Measurements from ENCODE around the gene CENPN. TPM values are rescaled to one million over a fixed set of nuclear protein-coding genes. Genes with fewer than 3 reads are reported as not detected.

The CENPN gene
- total and polyA plus RNA-seq, 2 of the 8 experiments (the other 6 are each of a cell fraction or from before 2014, with no cell fraction given): 32.8 to 67.0 TPM

GRCh38 chr16:81003064-81003463, 4.0 kb upstream of the CENPN start:
- Histone ChIP-seq H3K4me1 (replicated peaks in 1 of 4; ENCODE audit: control insufficient read depth in 3 of 4, insufficient read depth in 4 of 4, low read length in 3 of 4) (peaks cover 0 to 5% (median 2%) of the 10 kb centered on the region in 4 experiments; a peak in 1 of 7 replicates), H3K27me3 (replicated peaks in 1 of 4; ENCODE audit: control insufficient read depth in 3 of 4, extremely low read depth in 1 of 4, insufficient read depth in 3 of 4, low read length in 3 of 4) (no peaks in the 10 kb centered on the region), H3K79me1 (ENCODE audit: low read depth, low read length) (peaks cover 4% of the 10 kb centered on the region; the same call in 1 of the 2 replicates), H4K8ac (ENCODE audit: extremely low read depth, insufficient read depth, low read length) (no peak overlapping the region), H3K79me2 (ENCODE audit: control insufficient read depth in 1 of 2, insufficient read depth in 2 of 2, low read length in 2 of 2) (peaks cover 6 to 81% of the 10 kb centered on the region in 2 experiments), H3K9ac (replicated peaks in 1 of 4; ENCODE audit: extremely low read depth in 1 of 4, low read depth in 3 of 4, low read length in 3 of 4) (no peak overlapping the region), H4K5ac (ENCODE audit: insufficient read length, low read depth, low read length) (no peak overlapping the region), H2BK5ac (ENCODE audit: low read depth, low read length) (no peak overlapping the region), H3K4ac (replicated peaks; ENCODE audit: insufficient read length, low read depth, low read length) (no peak overlapping the region), H2BK15ac (ENCODE audit: low read length) (no peak overlapping the region), H2AFZ (ENCODE audit: low read length) (no peak overlapping the region), H3K4me2 (ENCODE audit: insufficient read depth in 1 of 2, low read depth in 2 of 2, low read length in 2 of 2) (no peak overlapping the region), H3K56ac (replicated peaks; ENCODE audit: insufficient read length, low read depth, low read length) (no peak overlapping the region), H3K14ac (ENCODE audit: insufficient read length) (no peak overlapping the region), H3K18ac (ENCODE audit: extremely low read depth, low read length) (no peak overlapping the region), H4K20me1 (replicated peaks in 1 of 2; ENCODE audit: control insufficient read depth in 1 of 2, insufficient read depth in 2 of 2, low read length in 2 of 2) (peaks cover 0 to 9% of the 10 kb centered on the region in 2 experiments), H3K23me2 (ENCODE audit: low read depth, low read length) (peaks cover 6% of the 10 kb centered on the region; the same call in 1 of the 2 replicates), H2AK5ac (ENCODE audit: low read depth, low read length) (no peak overlapping the region), H2BK20ac (ENCODE audit: low read length) (no peak overlapping the region), H3K9me3 (ENCODE audit: insufficient read depth in 2 of 2, low read depth in 1 of 2, low read length in 1 of 2) (no peaks in the 10 kb centered on the region), H3K36me3 (ENCODE audit: control insufficient read depth in 2 of 4, insufficient read depth in 4 of 4, low read length in 3 of 4) (no peaks in the 10 kb centered on the region), H3K27ac (ENCODE audit: low read depth, low read length) (no peak overlapping the region), H3K23ac (ENCODE audit: insufficient read length) (no peak overlapping the region), H4K91ac (replicated peaks; ENCODE audit: insufficient read length, low read length) (no peak overlapping the region), H3K4me3 (ENCODE audit: extremely low read depth in 1 of 4, insufficient read depth in 2 of 4, low read depth in 3 of 4, low read length in 4 of 4) (no peak overlapping the region), H2BK12ac (ENCODE audit: low read depth, low read length) (no peak overlapping the region), H2BK120ac (replicated peaks; ENCODE audit: low read depth, low read length) (no peak overlapping the region)
- CTCF ChIA-PET (ENCODE audit: partially characterized antibody): interaction anchor here (1.4 to 7.1 kb wide), 3 partner anchors 13 to 79 kb away, joined by 5 to 83 read pairs (median 9); no protein-coding TSS in a partner anchor
- POLR2A ChIA-PET (ENCODE audit: partially characterized antibody): no interaction called here
- no peak for DNase-seq (ENCODE audit: low read depth in 1 of 2, low spot score in 2 of 2)
- 92 to 100% methylated on average over 1 to 4 of the region's 4 CpGs for WGBS, 2 experiments (ENCODE audit: extremely low coverage in 1 of 2, insufficient coverage in 1 of 2, insufficient read length in 1 of 2, insufficient replicate concordance in 2 of 2, low coverage in 1 of 2, low lambda C conversion rate in 2 of 2, missing lambda C conversion rate in 1 of 2)
- FAIRE-seq: no peak
- TF ChIP-seq, protein P1, sequence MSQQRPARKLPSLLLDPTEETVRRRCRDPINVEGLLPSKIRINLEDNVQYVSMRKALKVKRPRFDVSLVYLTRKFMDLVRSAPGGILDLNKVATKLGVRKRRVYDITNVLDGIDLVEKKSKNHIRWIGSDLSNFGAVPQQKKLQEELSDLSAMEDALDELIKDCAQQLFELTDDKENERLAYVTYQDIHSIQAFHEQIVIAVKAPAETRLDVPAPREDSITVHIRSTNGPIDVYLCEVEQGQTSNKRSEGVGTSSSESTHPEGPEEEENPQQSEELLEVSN (IDR thresholded peaks at IDR 0.05): no peak
- no peak for TF ChIP-seq NRF1 (IDR thresholded peaks at IDR 0.05; ENCODE audit: low read depth, low read length)
